Sigmoid colon (tissue), 4 donors: ENCODE results near the gene PLG.

ENCODE experiments used
- POLR2AphosphoS5 ChIP-seq, 4 donors: sonication (generic); formaldehyde crosslinking; IDR thresholded peaks; one replicate each; pipeline ENCODE4 v1.6.1; 2017; ENCODE audit warnings: antibody characterized with exemption in 4 of 4
- TF ChIP-seq, protein P1 (sequence below), 4 experiments: fragments of 450-650 bp in 3 of 4; fragments of 200-600 bp in 1 of 4; IDR thresholded peaks; one replicate each; pipeline ENCODE4 v1.5.1; 2016 to 2019; ENCODE audit warnings: antibody characterized with exemption in 4 of 4, mild to moderate bottlenecking in 3 of 4, moderate library complexity in 2 of 4

DNA sequence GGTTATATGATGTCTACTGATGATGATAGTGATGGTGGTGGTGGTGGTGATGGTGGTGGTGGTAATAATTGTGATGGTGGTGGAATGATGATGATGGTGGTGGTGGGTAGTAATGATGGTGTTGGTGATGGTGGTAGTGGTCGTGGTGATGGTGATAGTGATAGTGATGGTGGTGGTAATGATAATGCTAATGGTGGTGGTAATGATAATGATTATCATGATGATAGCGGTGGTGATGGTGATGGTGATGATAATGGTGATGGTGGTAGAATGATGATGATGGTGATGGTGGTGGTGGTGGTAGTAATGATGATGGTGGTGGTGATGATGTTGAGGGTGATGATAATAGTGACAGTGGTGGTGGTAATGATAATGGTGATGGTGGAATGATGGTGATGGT, 33.5 kb upstream of the PLG start:
- TF ChIP-seq, protein P1, sequence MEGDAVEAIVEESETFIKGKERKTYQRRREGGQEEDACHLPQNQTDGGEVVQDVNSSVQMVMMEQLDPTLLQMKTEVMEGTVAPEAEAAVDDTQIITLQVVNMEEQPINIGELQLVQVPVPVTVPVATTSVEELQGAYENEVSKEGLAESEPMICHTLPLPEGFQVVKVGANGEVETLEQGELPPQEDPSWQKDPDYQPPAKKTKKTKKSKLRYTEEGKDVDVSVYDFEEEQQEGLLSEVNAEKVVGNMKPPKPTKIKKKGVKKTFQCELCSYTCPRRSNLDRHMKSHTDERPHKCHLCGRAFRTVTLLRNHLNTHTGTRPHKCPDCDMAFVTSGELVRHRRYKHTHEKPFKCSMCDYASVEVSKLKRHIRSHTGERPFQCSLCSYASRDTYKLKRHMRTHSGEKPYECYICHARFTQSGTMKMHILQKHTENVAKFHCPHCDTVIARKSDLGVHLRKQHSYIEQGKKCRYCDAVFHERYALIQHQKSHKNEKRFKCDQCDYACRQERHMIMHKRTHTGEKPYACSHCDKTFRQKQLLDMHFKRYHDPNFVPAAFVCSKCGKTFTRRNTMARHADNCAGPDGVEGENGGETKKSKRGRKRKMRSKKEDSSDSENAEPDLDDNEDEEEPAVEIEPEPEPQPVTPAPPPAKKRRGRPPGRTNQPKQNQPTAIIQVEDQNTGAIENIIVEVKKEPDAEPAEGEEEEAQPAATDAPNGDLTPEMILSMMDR (IDR thresholded peaks at IDR 0.05): no peak
- TF ChIP-seq POLR2AphosphoS5 (IDR thresholded peaks at IDR 0.05): no peak
